Measurements from ENCODE around the gene ASCL2.

The ASCL2 gene

DNA sequence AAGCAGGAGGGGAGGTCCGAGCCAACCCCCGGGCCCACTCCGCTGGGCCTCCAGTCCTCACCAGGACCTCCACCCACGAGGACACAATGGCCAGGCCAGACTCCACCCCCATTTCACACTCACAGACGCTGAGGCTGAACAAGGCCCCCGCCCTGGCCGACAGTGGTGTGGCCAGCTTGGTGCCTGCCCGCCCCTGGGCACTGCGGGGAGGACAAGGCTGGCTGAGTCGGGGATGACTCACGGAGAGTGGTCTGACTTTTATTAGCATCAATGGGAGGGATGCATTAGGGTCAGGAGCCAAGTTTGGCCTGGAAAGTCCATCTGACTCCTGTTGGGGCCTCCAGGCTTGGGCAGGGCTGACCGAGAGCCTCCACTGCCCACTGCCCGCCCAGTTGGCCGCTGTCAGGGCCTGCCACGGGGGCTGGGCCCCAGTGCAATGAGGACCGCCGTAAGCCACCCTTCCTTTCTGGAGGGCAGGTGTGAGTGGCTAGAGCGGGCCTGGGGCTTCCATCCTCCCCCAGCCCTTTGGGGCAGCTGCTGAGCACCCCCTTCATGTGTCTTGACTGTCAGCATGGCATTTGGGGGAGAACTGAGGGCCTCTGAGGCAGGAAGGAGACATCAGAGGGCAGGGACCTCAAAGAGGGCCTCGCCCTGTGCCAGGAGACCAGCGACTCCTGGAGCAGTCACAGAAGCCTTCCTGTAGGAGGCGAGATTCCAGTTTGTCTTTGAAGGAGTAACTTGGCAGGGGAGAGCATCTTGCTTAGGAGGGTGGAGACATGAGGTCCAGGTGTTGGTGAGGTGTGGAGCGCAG is 42.0 kb upstream of the ASCL2 start:
- TF ChIP-seq GATA3 (IDR thresholded peaks at IDR 0.05; ENCODE audit: low read depth, low read length) (no peak), GATA2 (IDR thresholded peaks at IDR 0.05; ENCODE audit: low read depth, low read length) (no peak)

DNA sequence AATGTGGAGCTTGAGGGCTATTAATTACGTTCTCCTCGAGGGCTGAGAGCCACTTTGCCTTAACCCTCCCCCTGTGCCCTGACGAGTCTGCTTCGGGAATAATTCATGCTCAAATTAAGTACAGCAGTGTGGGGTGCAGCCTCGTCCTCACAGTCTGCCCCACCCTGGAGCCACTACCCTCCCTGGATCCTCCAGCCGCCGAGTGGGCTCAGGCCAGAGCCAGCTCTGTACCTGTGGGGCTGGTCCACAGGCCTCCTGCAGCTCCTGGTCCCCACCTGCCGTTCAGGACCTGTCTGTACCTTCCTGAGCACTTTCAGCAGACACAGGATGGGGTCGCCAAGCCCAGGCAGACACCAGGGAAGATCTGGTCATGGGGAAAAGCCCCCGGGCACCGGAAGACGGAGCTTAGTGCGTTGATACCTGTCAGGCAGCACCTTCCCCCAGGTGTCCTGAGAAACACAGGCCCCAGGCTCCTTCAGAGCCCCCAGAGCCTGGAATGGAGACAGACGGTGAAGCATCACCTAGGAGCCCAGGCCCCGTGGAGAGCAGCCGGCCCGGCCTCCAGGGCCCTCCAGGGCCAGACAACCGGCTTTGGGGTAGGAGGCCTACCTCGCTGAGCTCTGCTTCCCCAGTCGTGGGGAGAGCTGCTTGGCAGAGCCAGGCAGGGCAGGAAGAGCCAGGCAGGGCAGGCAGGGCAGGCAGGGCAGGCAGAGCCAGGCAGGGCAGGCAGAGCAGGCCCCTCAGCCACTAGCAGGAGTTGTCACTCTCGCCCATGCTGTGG is 41.2 kb upstream of the ASCL2 start:
- no peak for TF ChIP-seq GATA3 (IDR thresholded peaks at IDR 0.05; ENCODE audit: low read depth, low read length)
- TF ChIP-seq GATA2 (IDR thresholded peaks at IDR 0.05; ENCODE audit: low read depth, low read length): no peak

DNA sequence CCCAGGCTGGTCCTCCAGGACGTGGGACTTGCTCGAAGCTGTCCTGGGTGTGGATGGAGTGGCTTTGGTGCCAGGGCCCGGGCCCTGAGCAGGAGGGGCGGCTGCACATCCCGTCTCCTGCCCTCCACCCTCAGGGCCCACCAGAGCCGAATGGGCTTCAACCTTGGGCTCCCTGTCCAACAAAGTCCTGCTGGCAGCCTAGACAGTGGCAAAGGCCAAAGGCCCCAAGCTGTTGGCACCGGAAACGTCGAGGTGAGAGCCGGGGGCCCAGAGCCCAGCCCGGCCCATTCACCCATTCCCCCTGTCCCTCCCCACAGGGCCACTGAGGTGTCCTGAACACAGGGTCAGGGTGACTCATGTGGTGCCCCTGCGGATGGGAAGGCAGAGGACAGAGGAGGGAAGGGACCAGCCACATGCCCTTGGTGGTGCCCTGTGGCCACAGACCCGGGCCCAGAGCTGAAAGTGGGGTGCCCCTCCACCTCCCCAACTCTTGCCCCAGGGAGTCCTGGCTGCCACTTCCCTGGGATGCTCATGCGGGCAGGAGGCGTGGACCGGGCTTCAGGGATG is 40.5 kb upstream of the ASCL2 start:
- TF ChIP-seq GATA2 (IDR thresholded peaks at IDR 0.05; ENCODE audit: low read depth, low read length) (no peak), GATA3 (IDR thresholded peaks at IDR 0.05; ENCODE audit: low read depth, low read length) (no peak)

DNA sequence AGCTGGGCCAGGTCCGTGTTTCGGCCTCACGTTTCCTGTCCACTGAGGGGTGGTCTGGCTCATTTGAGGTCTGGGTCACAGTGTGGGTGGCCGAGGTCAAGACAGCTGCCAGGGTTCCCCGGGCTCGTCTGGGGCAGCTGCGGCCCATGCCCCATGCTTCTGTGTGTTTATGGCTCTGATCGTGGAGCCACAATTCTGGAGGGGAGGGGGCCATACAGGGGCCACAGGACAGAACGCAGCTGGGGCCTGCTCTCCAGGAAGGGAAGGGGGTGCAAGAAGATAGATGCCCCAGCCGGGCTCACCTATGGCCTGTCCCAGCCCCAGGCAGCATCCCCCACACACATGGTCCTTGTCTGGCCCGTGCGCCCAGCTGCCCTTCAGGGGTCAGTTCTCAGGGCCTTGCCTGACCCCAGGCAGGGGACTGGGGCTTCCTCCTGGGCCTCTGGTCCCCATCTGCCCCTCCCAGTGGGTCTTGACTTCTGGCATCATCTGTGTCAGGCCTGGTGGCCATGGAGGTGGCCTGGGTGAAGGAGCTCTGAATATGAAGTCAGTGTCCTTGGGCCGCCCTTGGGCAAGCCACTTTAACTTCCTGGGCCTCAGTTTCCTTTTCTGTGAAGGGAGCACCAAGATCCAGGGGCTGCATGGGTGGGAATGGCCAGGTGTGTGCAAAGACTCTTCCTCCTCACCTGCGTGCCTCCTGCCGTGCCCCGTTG is 39.8 kb upstream of the ASCL2 start:
- no peak for TF ChIP-seq GATA3 (IDR thresholded peaks at IDR 0.05; ENCODE audit: low read depth, low read length)
- no peak for TF ChIP-seq GATA2 (IDR thresholded peaks at IDR 0.05; ENCODE audit: low read depth, low read length)

DNA sequence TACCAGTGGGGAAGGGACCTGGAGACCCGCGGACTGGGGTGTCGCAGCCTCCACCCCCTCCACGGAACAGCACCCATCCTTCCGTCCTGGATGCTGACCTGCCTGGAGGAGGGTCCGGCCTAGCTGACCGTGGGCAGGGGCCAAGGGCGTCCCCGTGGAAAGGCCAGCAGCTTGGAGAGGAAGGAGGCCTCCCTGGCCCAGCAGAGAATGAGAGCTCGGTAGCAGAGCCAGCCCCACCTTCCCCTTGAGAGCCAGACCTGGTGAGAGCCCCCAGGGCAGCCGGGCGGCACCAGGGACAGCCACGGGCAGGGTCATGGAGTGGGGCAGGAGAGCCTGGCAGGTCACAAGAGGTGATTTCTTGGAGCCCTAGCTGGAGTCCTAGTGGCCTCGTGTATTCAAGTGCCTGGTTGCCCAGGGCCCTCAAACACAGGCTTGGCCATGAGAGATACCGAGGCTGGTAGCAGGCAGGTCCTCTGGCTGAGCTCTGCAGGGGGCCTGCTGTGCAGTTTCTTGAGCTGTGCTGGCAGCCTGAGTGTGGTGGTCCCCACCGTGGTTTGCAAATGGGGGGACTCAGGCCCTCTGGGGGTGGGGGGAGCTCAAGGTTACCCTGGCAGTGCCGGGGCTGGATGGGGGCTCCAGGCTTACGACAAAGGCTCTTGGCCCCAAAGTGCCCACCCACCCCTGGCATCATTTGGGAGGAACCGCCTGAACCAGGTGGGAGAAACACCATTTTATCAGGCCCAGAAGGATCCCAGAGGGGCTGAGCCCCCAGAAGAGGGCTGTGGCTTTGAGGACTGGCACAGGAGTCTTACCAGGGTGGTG is 39.1 kb upstream of the ASCL2 start:
- no peak for TF ChIP-seq GATA2 (IDR thresholded peaks at IDR 0.05; ENCODE audit: low read depth, low read length)

DNA sequence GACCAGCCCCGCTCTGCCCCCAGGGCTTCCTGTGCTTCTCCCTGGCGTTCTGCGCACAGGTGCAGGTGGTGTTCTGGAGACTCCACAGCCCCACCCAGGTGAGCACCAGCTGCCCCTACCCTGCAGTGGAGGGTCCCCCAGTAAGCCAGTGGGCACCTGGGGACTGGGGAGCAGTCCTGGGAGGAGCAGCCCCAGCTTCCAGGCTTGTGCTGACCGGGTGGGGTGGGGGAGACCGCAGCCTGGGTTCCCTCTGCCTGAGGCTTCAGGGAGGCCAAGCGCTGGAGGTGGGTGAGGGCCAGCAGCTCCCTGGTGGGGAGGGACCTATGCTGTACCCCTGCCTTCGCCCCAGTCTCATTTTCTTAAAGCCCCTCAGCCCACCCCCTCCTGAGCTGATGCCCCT is 38.3 kb upstream of the ASCL2 start:
- TF ChIP-seq GATA2 (IDR thresholded peaks at IDR 0.05; ENCODE audit: low read depth, low read length): no peak
- TF ChIP-seq GATA3 (IDR thresholded peaks at IDR 0.05; ENCODE audit: low read depth, low read length): no peak

DNA sequence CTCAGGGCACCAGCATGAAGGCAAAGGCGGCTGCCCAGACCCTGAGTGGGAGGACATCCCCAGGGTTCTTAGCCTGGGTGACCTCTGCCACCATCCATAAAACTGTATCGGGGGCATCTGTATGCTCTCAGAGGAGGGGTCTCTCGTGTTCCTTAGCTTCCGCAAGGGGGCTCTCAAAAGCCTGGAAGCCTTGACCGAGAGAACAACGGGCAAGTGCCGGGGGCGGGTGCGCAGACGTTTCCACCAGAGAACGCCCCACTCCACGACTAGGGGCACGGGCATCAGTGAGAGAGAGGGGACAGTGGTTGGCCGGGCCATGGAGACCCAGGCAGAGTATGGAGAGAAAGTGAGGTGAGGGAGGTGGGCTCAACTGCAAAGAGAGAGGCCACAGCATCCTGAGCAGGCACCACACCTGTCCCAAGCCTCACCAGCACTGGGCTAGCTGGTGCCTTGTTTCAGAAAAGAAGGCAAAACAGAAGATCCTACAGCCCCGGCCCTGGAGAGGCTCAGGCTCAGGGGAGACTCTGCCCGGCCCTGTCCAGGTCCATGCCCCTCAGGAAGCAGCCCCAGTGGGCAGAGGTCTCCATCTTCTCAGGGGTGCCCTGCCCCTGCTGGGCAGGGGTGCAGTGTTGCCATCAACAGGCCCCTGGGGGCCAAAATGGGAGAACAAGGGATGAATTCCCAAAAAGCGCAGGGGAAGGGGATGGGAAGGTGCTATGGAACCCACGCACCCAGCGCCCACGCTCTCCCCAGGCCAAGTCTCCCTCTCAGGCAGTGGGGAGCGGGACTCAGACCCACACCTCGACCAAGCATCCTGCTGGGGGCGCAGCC is 37.3 kb upstream of the ASCL2 start:
- TF ChIP-seq GATA2 (IDR thresholded peaks at IDR 0.05; ENCODE audit: low read depth, low read length): no peak
- no peak for TF ChIP-seq GATA3 (IDR thresholded peaks at IDR 0.05; ENCODE audit: low read depth, low read length)

DNA sequence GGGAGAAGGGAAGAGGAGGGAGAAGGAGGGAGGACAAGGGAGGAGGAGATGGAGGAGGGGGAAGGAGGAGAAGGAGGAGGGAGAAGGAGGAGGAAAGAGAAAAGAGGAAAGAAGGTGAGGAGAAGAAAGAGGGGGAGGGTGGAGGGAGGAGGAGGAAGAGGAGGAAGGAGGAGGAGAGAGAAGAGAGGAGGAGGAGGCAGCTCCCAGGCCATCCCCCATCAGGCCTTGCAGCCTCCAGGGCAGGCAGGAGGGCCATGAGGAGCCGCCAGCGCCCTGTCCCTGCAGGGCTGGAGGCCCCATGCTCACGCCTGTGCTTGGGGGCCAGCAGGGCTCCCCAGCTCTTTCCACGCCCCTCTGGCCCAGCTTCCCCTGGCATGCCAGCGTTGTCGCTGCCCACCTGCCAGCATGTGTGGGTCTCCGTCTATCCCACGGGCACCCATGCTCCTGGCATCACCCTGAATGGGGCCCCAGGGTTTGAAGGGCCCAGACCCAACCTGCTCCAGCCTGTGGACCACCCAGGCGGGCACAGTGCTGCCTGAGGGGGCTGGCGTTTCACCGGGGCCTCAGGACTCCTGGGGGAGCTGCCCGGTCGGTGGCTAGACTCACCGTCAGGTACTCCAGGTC is 36.6 kb upstream of the ASCL2 start:
- TF ChIP-seq GATA2 (IDR thresholded peaks at IDR 0.05; ENCODE audit: low read depth, low read length) (no peak), GATA3 (IDR thresholded peaks at IDR 0.05; ENCODE audit: low read depth, low read length) (no peak)

DNA sequence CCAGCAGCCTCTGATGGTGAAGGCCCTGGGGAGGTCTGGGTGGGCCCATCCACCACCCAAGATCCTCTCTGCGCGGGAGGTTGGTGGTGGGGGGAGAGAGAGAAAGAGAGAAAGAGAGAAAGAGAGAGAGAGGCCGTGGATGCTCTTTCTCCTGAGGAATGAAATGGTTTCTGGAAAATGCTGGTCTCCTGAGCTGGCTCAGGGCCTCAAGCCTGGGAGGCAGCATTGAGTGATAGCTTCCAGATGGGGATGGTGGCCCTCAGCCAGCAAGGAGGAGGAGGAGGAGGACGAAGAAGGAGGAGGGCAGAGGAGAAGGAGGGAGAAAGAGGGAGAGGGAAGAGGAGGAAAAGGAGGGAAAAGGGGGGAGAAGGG is 36.0 kb upstream of the ASCL2 start:
- TF ChIP-seq GATA3 (IDR thresholded peaks at IDR 0.05; ENCODE audit: low read depth, low read length) (no peak), GATA2 (IDR thresholded peaks at IDR 0.05; ENCODE audit: low read depth, low read length) (no peak)

DNA sequence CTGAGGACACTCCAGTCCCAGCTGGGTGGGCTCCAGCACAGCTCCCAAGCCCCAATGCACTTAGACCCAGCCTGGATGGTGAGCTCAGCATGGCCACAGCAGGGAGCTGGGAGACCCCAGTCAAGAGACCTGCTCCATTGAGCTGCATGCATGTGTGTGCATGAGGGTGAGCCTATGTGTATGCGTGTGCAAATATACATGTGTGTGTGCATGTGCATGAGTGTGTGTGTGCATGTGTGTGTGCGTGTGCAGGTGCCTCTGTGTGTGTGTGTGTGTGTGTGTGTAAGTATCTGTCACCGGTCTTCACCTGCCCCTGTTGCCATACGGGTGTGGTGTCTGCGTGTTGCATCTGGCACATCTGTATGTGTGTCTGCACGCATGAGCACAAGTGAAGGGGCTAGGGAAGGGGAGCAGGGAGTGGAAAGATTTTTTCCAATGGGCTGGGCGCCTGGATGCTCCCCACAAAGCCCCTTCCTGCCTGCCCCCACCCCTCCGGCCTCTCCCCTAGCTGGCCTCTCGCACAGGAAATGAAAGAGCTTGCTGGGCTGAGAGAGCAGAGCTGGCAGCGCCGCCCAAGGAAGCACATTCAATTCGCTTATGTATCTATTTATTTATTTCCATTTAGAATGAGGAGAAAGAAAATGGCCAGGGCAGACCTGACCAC is 35.5 kb upstream of the ASCL2 start:
- TF ChIP-seq GATA3 (IDR thresholded peaks at IDR 0.05; ENCODE audit: low read depth, low read length) (no peak), GATA2 (IDR thresholded peaks at IDR 0.05; ENCODE audit: low read depth, low read length) (no peak)

DNA sequence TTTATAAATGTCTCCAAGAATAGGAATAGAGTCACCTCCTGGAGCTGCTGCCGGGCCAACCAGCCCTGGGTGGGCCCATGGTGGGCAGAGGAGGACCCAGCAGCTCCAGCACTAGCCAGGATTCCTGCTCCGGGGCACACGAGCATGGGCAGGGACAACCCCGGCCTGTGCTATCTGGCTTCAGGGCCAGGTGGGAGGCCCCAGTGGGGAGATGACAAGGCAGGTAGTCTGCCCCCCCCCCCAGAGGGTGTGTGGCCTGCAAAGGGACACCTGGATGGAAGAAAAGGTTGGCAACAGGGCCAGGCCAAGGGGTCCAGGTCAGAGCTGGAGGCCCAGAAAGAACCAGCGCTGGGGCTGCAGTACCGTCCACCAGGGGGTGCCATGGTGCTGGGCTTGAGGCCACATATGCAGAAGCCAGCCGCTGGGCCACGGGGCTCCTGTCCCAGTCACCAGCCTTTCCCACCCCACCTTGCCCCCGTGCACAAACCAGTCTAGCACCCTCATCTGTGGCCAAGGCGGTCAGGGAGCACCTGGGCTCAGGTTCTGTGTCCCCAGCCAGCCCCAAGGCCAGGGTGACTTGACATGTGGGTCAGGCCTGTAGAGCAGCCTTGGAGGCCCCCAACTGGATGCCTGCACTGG is 34.9 kb upstream of the ASCL2 start:
- no peak for TF ChIP-seq GATA2 (IDR thresholded peaks at IDR 0.05; ENCODE audit: low read depth, low read length)
- no peak for TF ChIP-seq GATA3 (IDR thresholded peaks at IDR 0.05; ENCODE audit: low read depth, low read length)

Data from SH-SY5Y (cell line).